Body of pancreas (tissue), 4 donors: ENCODE measurements around the gene IFNL1. TPM values are rescaled to one million over a fixed set of nuclear protein-coding genes. Genes with fewer than 3 reads are reported as not detected.
A peak's percentile ranks its signal among the peaks of the same experiment; 100 is the strongest.

ENCODE experiments used
- ATAC-seq: fragments of 150-250 bp; one replicate; pipeline ENCODE4 v1.9.1; 2016
- DNase-seq, 4 donors: peaks; one replicate each; pipeline ENCODE4 v3.0.0-alpha.2; 2019
- H3K27ac ChIP-seq, 4 donors: fragments of 200-600 bp; sonication (generic); 1 replicate in 3 of 4; 2 replicates in 1 of 4; pipeline versions ENCODE4 v1.5.1 to v1.6.1; 2016 to 2019; ENCODE audit warnings: mild to moderate bottlenecking in 1 of 4, mixed read lengths in 1 of 4, moderate library complexity in 1 of 4
- H3K27me3 ChIP-seq, 2 donors: fragments of 200-600 bp; sonication (generic); one replicate each; pipeline ENCODE4 v1.6.0; 2016; ENCODE audit warnings: mild to moderate bottlenecking in 1 of 2
- H3K36me3 ChIP-seq, 2 donors: fragments of 200-600 bp; sonication (generic); replicated peaks in 1 of 2; 2 replicates each; pipeline ENCODE4 v1.5.1; 2016; ENCODE audit warnings: low read depth in 2 of 2; ENCODE audit not compliant: insufficient read depth in 1 of 2
- H3K4me1 ChIP-seq: fragments of 200-600 bp; sonication (generic); one replicate; pipeline ENCODE4 v1.6.0; 2016
- H3K4me3 ChIP-seq, 2 donors: fragments of 200-600 bp; sonication (generic); 1 replicate in 1 of 2; 2 replicates in 1 of 2; pipeline ENCODE4 v1.5.1; 2016 to 2019
- H3K9me3 ChIP-seq, 3 donors: fragments of 200-600 bp; sonication (generic); 1 replicate in 2 of 3; 2 replicates in 1 of 3; pipeline ENCODE4 v1.5.1; 2016
- POLR2A ChIP-seq, 3 donors: fragments of 450-650 bp; IDR thresholded peaks; one replicate each; pipeline ENCODE4 v1.6.1; 2016; ENCODE audit warnings: antibody characterized with exemption in 3 of 3, mild to moderate bottlenecking in 2 of 3
- WGBS, 2 donors: methylation state at CpG; one replicate each; pipeline ENCODE4 v1.1.5; 2017; 5-methylcytosine and 5-hydroxymethylcytosine counted together
- intact Hi-C: fragments of 100-400 bp; cut with DNase I; formaldehyde crosslinking; loops from one replicate; pipeline ENCODE4 v1.15.1; 2023
- total RNA-seq, 2 donors: library from RNA; depleted of rRNA; stranded (reverse); fragments of >200 nt; gene quantifications; one replicate each; pipeline ENCODE4 v1.1.0, GENCODE V29; 2016
- TF ChIP-seq, protein P1 (sequence below), 7 experiments: fragments of 450-650 bp in 4 of 7; fragments of 200-600 bp in 3 of 7; sonication (generic) in 3 of 7; IDR thresholded peaks; one replicate each; pipeline ENCODE4 v1.5.1; 2016 to 2019; ENCODE audit warnings: antibody characterized with exemption in 7 of 7

IFNL1 gene
- total RNA-seq, 2 donors from 2014 or later: not detected

- WGBS, 2 donors: 38 to 67% methylated on average over 2 to 5 of the region's 10 CpGs
- H3K9me3 ChIP-seq: no peaks in the 10 kb centered on the region
- TF ChIP-seq POLR2A (IDR thresholded peaks at IDR 0.05): no peak
- TF ChIP-seq, protein P1, sequence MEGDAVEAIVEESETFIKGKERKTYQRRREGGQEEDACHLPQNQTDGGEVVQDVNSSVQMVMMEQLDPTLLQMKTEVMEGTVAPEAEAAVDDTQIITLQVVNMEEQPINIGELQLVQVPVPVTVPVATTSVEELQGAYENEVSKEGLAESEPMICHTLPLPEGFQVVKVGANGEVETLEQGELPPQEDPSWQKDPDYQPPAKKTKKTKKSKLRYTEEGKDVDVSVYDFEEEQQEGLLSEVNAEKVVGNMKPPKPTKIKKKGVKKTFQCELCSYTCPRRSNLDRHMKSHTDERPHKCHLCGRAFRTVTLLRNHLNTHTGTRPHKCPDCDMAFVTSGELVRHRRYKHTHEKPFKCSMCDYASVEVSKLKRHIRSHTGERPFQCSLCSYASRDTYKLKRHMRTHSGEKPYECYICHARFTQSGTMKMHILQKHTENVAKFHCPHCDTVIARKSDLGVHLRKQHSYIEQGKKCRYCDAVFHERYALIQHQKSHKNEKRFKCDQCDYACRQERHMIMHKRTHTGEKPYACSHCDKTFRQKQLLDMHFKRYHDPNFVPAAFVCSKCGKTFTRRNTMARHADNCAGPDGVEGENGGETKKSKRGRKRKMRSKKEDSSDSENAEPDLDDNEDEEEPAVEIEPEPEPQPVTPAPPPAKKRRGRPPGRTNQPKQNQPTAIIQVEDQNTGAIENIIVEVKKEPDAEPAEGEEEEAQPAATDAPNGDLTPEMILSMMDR (IDR thresholded peaks at IDR 0.05): no peak
These were observed 25.1 kb downstream of the IFNL1 start for GRCh38 chr19:39321117-39321831.

DNA sequence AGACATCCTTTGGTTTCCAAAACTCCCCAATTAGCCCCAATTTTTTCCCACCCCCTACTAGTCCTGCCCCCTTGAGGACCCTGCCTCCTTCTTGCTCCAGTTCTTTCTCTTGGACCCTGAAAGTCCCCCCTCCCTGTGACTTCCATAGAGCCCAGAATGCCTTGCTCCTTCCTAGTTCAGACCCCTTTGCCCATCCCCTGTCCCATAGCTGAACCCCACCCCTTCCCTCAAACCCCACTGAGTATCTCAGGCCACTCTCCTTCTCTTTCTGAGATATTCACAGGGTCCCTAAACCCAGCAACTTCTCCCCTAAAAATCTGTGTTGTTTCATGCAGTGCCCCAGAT lies 25.6 kb downstream of the IFNL1 start:
- no peak for DNase-seq
- Histone ChIP-seq H3K4me3 (no peak overlapping the region), H3K4me1 (peaks cover 12% of the 10 kb centered on the region), H3K36me3 (no peaks in the 10 kb centered on the region), H3K9me3 (no peaks in the 10 kb centered on the region), H3K27ac (no peak overlapping the region), H3K27me3 (no peaks in the 10 kb centered on the region)
- TF ChIP-seq POLR2A (IDR thresholded peaks at IDR 0.05): no peak
- no peak for ATAC-seq
- intact Hi-C loops: loop anchor here (5.0 kb wide), 1 partner anchor 195 kb away; the partner anchor contains the start of gene PAK4

More at GRCh38 chr19:39321117-39321831, 25.1 kb downstream of the IFNL1 start:
- Histone ChIP-seq H3K27ac (peak overlapping the region in 1 of 4 donors; percentile 12), H3K36me3 (no peaks in the 10 kb centered on the region), H3K4me3 (no peak overlapping the region), H3K27me3 (no peaks in the 10 kb centered on the region), H3K4me1 (peaks cover 12% of the 10 kb centered on the region)
- DNase-seq (no peak), ATAC-seq (peak; percentile 14)
- intact Hi-C loops: loop anchor here (5.0 kb wide), 1 partner anchor 194 kb away; the partner anchor contains the start of gene PAK4

- 85 to 86% methylated on average over 5 of the region's 5 CpGs for WGBS, 2 donors
- Histone ChIP-seq H3K4me3 (no peak overlapping the region), H3K4me1 (peaks cover 26% of the 10 kb centered on the region), H3K27me3 (no peaks in the 10 kb centered on the region), H3K27ac (no peak overlapping the region), H3K36me3 (no peaks in the 10 kb centered on the region), H3K9me3 (no peaks in the 10 kb centered on the region)
- TF ChIP-seq, protein P1 (IDR thresholded peaks at IDR 0.05): no peak
- TF ChIP-seq POLR2A (IDR thresholded peaks at IDR 0.05): no peak
- ATAC-seq (no peak), DNase-seq (no peak)
- intact Hi-C loops: loop anchor here (5.0 kb wide), 1 partner anchor 197 kb away; the partner anchor contains the start of gene PAK4
These were observed 28.1 kb downstream of the IFNL1 start for GRCh38 chr19:39324242-39324842.

DNA sequence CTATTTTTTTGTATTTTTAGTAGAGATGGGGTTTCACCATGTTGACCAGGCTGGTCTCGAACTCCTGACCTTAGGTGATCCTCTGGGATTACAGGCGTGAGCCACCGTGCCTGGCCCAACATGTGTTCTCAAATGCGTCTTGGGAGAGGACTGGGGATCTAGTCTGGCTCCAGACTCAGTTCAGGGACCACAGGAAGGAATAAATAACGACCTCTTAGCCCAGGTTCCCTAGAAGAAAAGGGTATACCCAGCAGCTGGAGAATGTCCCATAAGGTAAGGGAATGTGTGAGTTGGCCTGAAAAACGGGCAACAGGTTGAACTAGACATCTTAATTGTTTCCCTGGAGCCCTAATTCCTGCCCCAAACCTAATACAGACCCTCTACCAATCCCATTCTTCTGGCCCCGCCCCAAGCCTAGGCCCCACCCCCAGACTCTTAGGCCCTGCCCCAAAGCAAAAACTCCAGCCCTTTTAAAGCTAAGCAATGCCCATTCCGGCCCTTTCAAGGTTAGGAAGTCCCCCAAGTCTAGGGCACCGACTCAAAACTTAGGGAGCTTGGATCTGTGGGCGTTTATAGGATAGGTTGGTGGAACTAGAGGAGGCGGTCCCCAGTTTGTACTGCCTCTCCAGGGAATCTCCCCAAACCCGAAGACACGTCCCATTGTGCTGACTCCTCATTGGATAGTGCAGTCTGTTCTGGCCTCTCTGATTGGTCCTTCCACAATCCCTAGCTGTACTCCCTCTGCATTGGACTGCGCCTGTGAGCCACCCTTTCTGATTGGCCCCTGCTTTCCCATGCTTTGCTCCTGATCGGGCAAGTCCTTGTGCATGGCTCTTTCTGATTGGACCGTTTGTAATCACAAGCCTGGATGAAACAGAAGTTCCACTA lies 29.8 kb downstream of the IFNL1 start:
- no peak for ATAC-seq
- H3K4me1 ChIP-seq: peaks cover 24% of the 10 kb centered on the region

More for the DNA sequence above, 29.8 kb downstream of the IFNL1 start:
- H3K4me3 ChIP-seq: no peak overlapping the region
- H3K36me3 ChIP-seq: no peaks in the 10 kb centered on the region
- TF ChIP-seq, protein P1 (IDR thresholded peaks at IDR 0.05): no peak
- no peak for TF ChIP-seq POLR2A (IDR thresholded peaks at IDR 0.05)
- no peak for DNase-seq
- intact Hi-C loops: loop anchor here (5.0 kb wide), 1 partner anchor 214 kb away; no protein-coding TSS in a partner anchor
- WGBS, 2 donors: 73 to 76% methylated on average over 16 of the region's 16 CpGs
- H3K27me3 ChIP-seq: no peaks in the 10 kb centered on the region
- no peaks in the 10 kb centered on the region for H3K9me3 ChIP-seq
- H3K27ac ChIP-seq: no peak overlapping the region
